HCT116 (cell line): Measurements from ENCODE around the gene SLC16A7. TPM values are rescaled to one million over a fixed set of nuclear protein-coding genes. Genes with fewer than 3 reads are reported as not detected.

ENCODE experiments used
- ATAC-seq: fragments of 200-7000 bp; cut with Tn5 transposase; 2 replicates; pipeline ENCODE4 v1.9.1; 2020; ENCODE audit warnings: mild to moderate bottlenecking, moderate library complexity
- BruUV-seq: library from RNA; stranded (reverse); fragments of 400-500 nt; replicated peaks from 2 replicates; lab custom pipeline; 2021; lab: Mats Ljungman, UMichigan
- CTCF ChIA-PET: fragments of 300-600 bp; sonication (Branson Sonifier 250); formaldehyde crosslinking; loops from one replicate; lab custom pipeline; 2021; ENCODE audit warnings: antibody characterized with exemption; lab: Charles Lee
- POLR2A ChIA-PET: fragments of 300-600, 350-600 bp; sonication (Branson Sonifier 250); formaldehyde crosslinking; loops from one replicate; lab custom pipeline; 2021; ENCODE audit warnings: antibody characterized with exemption; lab: Charles Lee
- RAD21 ChIA-PET, 2 experiments: fragments of 300-600 bp; sonication (Branson Sonifier 250); formaldehyde crosslinking; loops; one replicate each; lab custom pipeline; 2023; ENCODE audit warnings: low total read pairs in 2 of 2; ENCODE audit not compliant: uncharacterized antibody in 2 of 2, unreplicated experiment in 2 of 2, low non-redundant PET in 1 of 2; lab: Charles Lee
- DNase-seq: peaks from one replicate; pipeline ENCODE4 v3.0.0-alpha.2; 2010; ENCODE audit warnings: low read depth, low spot score
- H2AFZ ChIP-seq: fragments of 200-600 bp; shearing (Covaris generic), sonication (generic); 2 replicates; pipeline ENCODE4 v1.6.1; 2017; ENCODE audit warnings: low read depth, mixed run types, mixed read lengths, antibody characterized with exemption, low read length; ENCODE audit not compliant: poor library complexity, severe bottlenecking
- H3K27ac ChIP-seq: 2 replicates; pipeline ENCODE4 v1.5.1; 2012; ENCODE audit warnings: low read depth, low read length
- H3K27me3 ChIP-seq: fragments of 200-600 bp; sonication (generic); 2 replicates; pipeline ENCODE4 v1.6.1; 2016; ENCODE audit warnings: mixed run types, low read length, mixed read lengths; ENCODE audit not compliant: insufficient read depth
- H3K36me3 ChIP-seq, 2 experiments: fragments of 200-500 bp in 1 of 2; fragments of 200-600 bp in 1 of 2; sonication (Bioruptor generic) in 1 of 2; sonication (generic) in 1 of 2; 2 replicates each; pipeline versions ENCODE4 v1.5.1 to v1.6.1; 2014 to 2016; ENCODE audit warnings: low read length in 2 of 2, inconsistent platforms in 1 of 2, mixed read lengths in 1 of 2, mixed run types in 1 of 2; ENCODE audit not compliant: insufficient read depth in 2 of 2, control insufficient read depth in 1 of 2
- H3K4me1 ChIP-seq, 2 experiments: fragments of 200-600 bp in 1 of 2; sonication (generic) in 1 of 2; 2 replicates each; pipeline versions ENCODE4 v1.5.1 to v1.6.1; 2012 to 2017; ENCODE audit warnings: low read length in 2 of 2, inconsistent platforms in 1 of 2, mild to moderate bottlenecking in 1 of 2, mixed read lengths in 1 of 2, mixed run types in 1 of 2, moderate library complexity in 1 of 2; ENCODE audit not compliant: insufficient read depth in 2 of 2, control insufficient read depth in 1 of 2
- H3K4me2 ChIP-seq: fragments of 200-600 bp; sonication (generic); 2 replicates; pipeline ENCODE4 v1.6.1; 2017; ENCODE audit warnings: mixed run types, low read length, mixed read lengths
- H3K4me3 ChIP-seq, 2 experiments: fragments of 200-600 bp in 1 of 2; sonication (generic) in 1 of 2; replicated peaks in 1 of 2; 2 replicates each; pipeline ENCODE4 v1.5.1; 2011 to 2016; ENCODE audit warnings: low read length in 2 of 2, control low read depth in 1 of 2, low read depth in 1 of 2, mild to moderate bottlenecking in 1 of 2, mixed read lengths in 1 of 2, mixed run types in 1 of 2
- H3K79me2 ChIP-seq: fragments of 200-600 bp; sonication (generic); 2 replicates; pipeline ENCODE4 v1.6.1; 2017; ENCODE audit warnings: mild to moderate bottlenecking, mixed run types, low read length, moderate library complexity, mixed read lengths; ENCODE audit not compliant: insufficient read depth
- H3K9ac ChIP-seq: fragments of 200-600 bp; sonication (generic); 2 replicates; pipeline ENCODE4 v1.6.1; 2016; ENCODE audit warnings: low read length, mixed read lengths
- H3K9me2 ChIP-seq: fragments of 200-600 bp; sonication (generic), shearing (Covaris generic); 2 replicates; pipeline ENCODE4 v1.6.1; 2017; ENCODE audit warnings: mixed run types, mild to moderate bottlenecking, moderate library complexity; ENCODE audit not compliant: insufficient read depth
- H3K9me3 ChIP-seq, 2 experiments: fragments of 200-500 bp in 1 of 2; fragments of 200-600 bp in 1 of 2; sonication (Bioruptor generic) in 1 of 2; sonication (generic) in 1 of 2; 2 replicates each; pipeline ENCODE4 v1.6.1; 2014 to 2017; ENCODE audit warnings: low read length in 2 of 2, mixed read lengths in 2 of 2, inconsistent platforms in 1 of 2, low read depth in 1 of 2, mild to moderate bottlenecking in 1 of 2, mixed run types in 1 of 2, moderate library complexity in 1 of 2; ENCODE audit not compliant: control insufficient read depth in 1 of 2, insufficient read depth in 1 of 2
- H4K20me1 ChIP-seq: fragments of 200-600 bp; sonication (generic), shearing (Covaris generic); 2 replicates; pipeline ENCODE4 v1.6.1; 2017; ENCODE audit warnings: mixed run types, mild to moderate bottlenecking, moderate library complexity; ENCODE audit not compliant: insufficient read depth
- ATF3 ChIP-seq: IDR thresholded peaks from 2 replicates; pipeline ENCODE4 v1.6.1; 2012
- CEBPB ChIP-seq: IDR thresholded peaks from 2 replicates; pipeline ENCODE4 v1.6.1; 2012; ENCODE audit warnings: low read depth
- EGR1 ChIP-seq: IDR thresholded peaks from 2 replicates; pipeline ENCODE4 v1.6.1; 2012; ENCODE audit warnings: low read depth
- ELF1 ChIP-seq: IDR thresholded peaks from 2 replicates; pipeline ENCODE4 v1.6.1; 2012; ENCODE audit warnings: low read depth, borderline replicate concordance
- EZH2phosphoT487 ChIP-seq: fragments of 200-600 bp; IDR thresholded peaks from 2 replicates; pipeline ENCODE4 v1.6.1; 2018; ENCODE audit warnings: antibody characterized with exemption, borderline replicate concordance
- FOSL1 ChIP-seq: IDR thresholded peaks from 2 replicates; pipeline ENCODE4 v1.6.1; 2012; ENCODE audit warnings: low read depth
- JUND ChIP-seq: IDR thresholded peaks from 2 replicates; pipeline ENCODE4 v1.6.1; 2012
- POLR2A ChIP-seq: IDR thresholded peaks from 2 replicates; pipeline ENCODE4 v1.7.0; 2011; ENCODE audit warnings: borderline replicate concordance; ENCODE audit not compliant: insufficient read depth, insufficient read length; ENCODE audit errors: extremely low read depth
- POLR2AphosphoS5 ChIP-seq: IDR thresholded peaks from 2 replicates; pipeline ENCODE4 v1.6.1; 2011; ENCODE audit warnings: mild to moderate bottlenecking, low read depth, low read length, moderate library complexity
- RAD21 ChIP-seq: IDR thresholded peaks from 2 replicates; pipeline ENCODE4 v1.6.1; 2012; ENCODE audit warnings: low read depth, mild to moderate bottlenecking
- SP1 ChIP-seq: IDR thresholded peaks from 2 replicates; pipeline ENCODE4 v1.6.1; 2012; ENCODE audit warnings: low read depth
- SRF ChIP-seq: IDR thresholded peaks from 2 replicates; pipeline ENCODE4 v1.6.1; 2012; ENCODE audit warnings: low read depth
- YY1 ChIP-seq: IDR thresholded peaks from 2 replicates; pipeline ENCODE4 v1.6.1; 2011; ENCODE audit warnings: low read length, low read depth, moderate library complexity, mild to moderate bottlenecking; ENCODE audit not compliant: insufficient replicate concordance; ENCODE audit errors: extremely low read depth
- ZFX ChIP-seq: fragments of 450-650 bp; IDR thresholded peaks from 2 replicates; pipeline ENCODE4 v1.6.1; 2017
- intact Hi-C: fragments of 100-400 bp; cut with micrococcal nuclease; formaldehyde crosslinking; loops from 2 replicates; pipeline ENCODE4 v1.10.0; 2022
- total RNA-seq: library from RNA; stranded (reverse); gene quantifications from one replicate; pipeline ENCODE4 v1.2.1, GENCODE V29; 2021; ENCODE audit not compliant: unreplicated experiment
- TF ChIP-seq, protein P1 (sequence below): IDR thresholded peaks from 2 replicates; pipeline ENCODE4 v1.6.1; 2012; ENCODE audit warnings: low read depth
- TF ChIP-seq, protein P2 (sequence below), 3 experiments: fragments of 200-600 bp in 1 of 3; sonication (generic) in 1 of 3; IDR thresholded peaks in 2 of 3; conservative IDR thresholded peaks in 1 of 3; 2 replicates each; pipeline ENCODE4 v1.5.1; 2012 to 2017; ENCODE audit warnings: low read depth in 2 of 3, low read length in 2 of 3, antibody characterized with exemption in 1 of 3, borderline replicate concordance in 1 of 3, control low read depth in 1 of 3, mild to moderate bottlenecking in 1 of 3, mixed read lengths in 1 of 3, mixed run types in 1 of 3, moderate library complexity in 1 of 3; ENCODE audit not compliant: insufficient read depth in 1 of 3

Gene SLC16A7
- total RNA-seq, 1 experiment from 2014 or later, result 10.0 TPM

DNA sequence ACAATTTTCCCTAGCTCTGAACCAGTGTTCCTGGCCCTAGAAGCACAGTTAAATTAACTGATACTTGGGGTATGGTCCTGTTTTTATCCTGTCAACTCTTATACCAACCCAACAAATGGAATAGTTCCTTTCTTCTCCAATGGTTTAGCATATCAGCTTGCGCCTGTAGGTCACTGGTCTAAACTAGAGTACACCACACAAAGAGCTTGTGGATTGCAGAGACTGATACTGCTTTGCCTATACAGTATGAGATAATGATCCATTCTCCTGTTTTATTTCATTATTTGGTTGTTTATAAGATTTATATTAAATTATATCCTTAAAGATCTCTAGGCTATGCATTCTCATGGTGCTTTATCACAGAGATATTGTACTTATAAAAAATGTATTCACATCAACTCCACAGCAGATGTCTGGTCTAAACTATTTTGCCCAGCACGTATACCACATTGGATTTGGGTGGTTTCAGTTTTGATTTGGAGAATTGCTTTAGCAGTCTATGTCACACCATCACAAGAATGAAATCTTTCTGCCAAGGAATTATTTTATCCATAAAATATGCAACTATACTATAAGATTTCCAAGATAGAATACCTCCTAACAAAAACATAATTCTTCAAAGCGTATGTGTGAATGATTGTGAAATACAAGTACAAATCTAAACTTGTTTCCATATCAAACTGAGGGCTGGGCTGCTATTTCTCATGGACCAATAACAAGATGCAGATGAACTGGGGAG is 142.1 kb downstream of the SLC16A7 start:
- ATAC-seq (no peak), DNase-seq (no peak)
- Histone ChIP-seq H3K27me3 (no peaks in the 10 kb centered on the region), H3K79me2 (no peaks in the 10 kb centered on the region), H3K9ac (no peak overlapping the region), H3K4me1 (peaks cover 3 to 7% of the 10 kb centered on the region in 2 experiments; a peak in 3 of 4 replicates), H3K27ac (no peak overlapping the region), H3K4me3 (no peak overlapping the region), H3K9me3 (no peaks in the 10 kb centered on the region), H3K36me3 (no peaks in the 10 kb centered on the region), H3K4me2 (no peak overlapping the region), H2AFZ (no peak overlapping the region), H4K20me1 (no peaks in the 10 kb centered on the region), H3K9me2 (no peaks in the 10 kb centered on the region)
- BruUV-seq, result no TSS peak
- RAD21 ChIA-PET, result no interaction called here
- intact Hi-C loops, result no loop called here
- CTCF ChIA-PET, result no interaction called here
- TF ChIP-seq FOSL1, result no peak
- TF ChIP-seq ZFX, result no peak
- TF ChIP-seq SRF, result no peak
- TF ChIP-seq POLR2AphosphoS5, result no peak
- TF ChIP-seq RAD21, result no peak
- TF ChIP-seq EZH2phosphoT487, result no peak
- no peak for TF ChIP-seq JUND
- TF ChIP-seq, protein P1, sequence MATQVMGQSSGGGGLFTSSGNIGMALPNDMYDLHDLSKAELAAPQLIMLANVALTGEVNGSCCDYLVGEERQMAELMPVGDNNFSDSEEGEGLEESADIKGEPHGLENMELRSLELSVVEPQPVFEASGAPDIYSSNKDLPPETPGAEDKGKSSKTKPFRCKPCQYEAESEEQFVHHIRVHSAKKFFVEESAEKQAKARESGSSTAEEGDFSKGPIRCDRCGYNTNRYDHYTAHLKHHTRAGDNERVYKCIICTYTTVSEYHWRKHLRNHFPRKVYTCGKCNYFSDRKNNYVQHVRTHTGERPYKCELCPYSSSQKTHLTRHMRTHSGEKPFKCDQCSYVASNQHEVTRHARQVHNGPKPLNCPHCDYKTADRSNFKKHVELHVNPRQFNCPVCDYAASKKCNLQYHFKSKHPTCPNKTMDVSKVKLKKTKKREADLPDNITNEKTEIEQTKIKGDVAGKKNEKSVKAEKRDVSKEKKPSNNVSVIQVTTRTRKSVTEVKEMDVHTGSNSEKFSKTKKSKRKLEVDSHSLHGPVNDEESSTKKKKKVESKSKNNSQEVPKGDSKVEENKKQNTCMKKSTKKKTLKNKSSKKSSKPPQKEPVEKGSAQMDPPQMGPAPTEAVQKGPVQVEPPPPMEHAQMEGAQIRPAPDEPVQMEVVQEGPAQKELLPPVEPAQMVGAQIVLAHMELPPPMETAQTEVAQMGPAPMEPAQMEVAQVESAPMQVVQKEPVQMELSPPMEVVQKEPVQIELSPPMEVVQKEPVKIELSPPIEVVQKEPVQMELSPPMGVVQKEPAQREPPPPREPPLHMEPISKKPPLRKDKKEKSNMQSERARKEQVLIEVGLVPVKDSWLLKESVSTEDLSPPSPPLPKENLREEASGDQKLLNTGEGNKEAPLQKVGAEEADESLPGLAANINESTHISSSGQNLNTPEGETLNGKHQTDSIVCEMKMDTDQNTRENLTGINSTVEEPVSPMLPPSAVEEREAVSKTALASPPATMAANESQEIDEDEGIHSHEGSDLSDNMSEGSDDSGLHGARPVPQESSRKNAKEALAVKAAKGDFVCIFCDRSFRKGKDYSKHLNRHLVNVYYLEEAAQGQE, result no peak
- no peak for TF ChIP-seq EGR1
- no peak for TF ChIP-seq ATF3
- no peak for TF ChIP-seq ELF1
- no peak for TF ChIP-seq YY1
- no peak for TF ChIP-seq CEBPB
- TF ChIP-seq SP1, result no peak
- TF ChIP-seq, protein P2, sequence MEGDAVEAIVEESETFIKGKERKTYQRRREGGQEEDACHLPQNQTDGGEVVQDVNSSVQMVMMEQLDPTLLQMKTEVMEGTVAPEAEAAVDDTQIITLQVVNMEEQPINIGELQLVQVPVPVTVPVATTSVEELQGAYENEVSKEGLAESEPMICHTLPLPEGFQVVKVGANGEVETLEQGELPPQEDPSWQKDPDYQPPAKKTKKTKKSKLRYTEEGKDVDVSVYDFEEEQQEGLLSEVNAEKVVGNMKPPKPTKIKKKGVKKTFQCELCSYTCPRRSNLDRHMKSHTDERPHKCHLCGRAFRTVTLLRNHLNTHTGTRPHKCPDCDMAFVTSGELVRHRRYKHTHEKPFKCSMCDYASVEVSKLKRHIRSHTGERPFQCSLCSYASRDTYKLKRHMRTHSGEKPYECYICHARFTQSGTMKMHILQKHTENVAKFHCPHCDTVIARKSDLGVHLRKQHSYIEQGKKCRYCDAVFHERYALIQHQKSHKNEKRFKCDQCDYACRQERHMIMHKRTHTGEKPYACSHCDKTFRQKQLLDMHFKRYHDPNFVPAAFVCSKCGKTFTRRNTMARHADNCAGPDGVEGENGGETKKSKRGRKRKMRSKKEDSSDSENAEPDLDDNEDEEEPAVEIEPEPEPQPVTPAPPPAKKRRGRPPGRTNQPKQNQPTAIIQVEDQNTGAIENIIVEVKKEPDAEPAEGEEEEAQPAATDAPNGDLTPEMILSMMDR (IDR thresholded peaks at IDR 0.05 in 2 of 3, conservative IDR thresholded peaks at IDR 0.05 in 1 of 3; ENCODE audit: borderline replicate concordance in 1 of 3, insufficient read depth in 1 of 3, low read depth in 2 of 3, low read length in 2 of 3), result no peak
- no peak for TF ChIP-seq POLR2A
- POLR2A ChIA-PET, result no interaction called here
